ENCODE results near the gene ANXA2R.
"Not testable (repeated sequence)": the region's sequence is repeated elsewhere in the genome, so short reads cannot be mapped to it uniquely, and the experiment has no call there.

ANXA2R gene

DNA sequence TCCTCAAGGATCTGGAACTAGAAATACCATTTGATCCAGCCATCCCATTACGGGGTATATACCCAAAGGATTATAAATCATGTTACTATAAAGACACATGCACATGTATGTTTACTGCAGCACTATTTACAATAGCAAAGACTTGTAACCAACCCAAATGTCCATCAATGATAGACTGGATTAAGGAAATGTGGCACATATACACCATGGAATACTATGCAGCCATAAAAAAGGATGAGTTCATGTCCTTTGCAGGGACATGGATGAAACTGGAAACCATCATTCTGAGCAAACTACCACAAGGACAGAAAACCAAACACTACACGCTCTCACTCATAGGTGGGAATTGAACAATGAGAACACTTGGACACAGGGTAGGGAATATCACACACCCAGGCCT lies 19.9 kb upstream of the ANXA2R start:
- not testable (repeated sequence) for DNase-seq

DNA sequence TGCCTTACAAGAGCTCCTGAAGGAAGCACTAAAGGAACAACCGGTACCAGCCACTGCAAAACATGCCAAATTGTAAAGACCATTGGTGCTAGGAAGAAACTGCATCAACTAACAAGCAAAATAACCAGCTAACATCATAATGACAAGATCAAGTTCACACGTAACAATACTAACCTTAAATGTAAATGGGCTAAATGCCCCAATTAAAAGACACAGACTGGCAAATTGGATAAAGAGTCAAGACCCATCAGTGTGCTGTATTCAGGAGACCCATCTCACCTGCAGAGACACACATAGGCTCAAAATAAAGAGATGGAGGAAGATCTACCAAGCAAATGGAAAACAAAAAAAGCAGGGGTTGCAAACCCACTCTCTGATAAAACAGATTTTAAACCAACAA lies 15.0 kb upstream of the ANXA2R start:
- not testable (repeated sequence) for DNase-seq

DNA sequence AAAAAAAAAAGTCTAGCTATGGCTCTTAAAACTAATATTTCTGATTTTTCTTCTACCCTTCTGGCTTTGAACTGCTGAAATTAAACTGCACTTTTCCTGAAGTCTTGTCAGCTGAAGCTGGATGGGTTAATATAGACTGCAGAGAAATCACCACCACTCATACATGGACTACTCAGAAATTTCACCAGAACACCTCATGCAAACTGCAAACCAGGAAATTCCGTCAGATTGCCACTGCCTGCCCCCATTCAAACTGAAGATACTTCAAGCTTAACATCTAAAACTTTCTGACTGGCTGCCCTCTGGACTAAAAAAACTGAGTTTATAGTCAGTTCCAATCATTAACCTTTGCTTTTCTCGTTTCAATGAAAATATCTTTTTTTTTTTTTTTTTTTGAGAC lies 11.6 kb upstream of the ANXA2R start:
- DNase-seq, result no peak

DNA sequence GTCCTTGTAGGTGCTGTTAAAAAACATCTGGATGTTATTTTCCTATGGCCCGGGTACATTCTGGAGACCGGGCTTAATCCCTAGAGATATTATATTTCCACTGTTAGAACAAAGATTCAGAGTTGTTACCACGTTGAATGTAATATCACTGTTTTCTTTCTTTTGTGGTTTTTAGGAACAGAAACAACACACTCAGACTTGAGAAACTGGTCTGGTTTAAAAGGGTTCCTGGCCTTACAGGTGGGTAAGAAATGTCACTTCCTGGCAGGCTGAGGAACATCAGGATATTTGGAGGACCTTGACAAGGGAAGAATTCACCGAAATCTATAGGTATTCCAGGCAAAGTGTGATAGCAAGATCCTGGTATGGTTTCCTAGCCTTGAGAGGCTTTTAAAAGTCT lies 10.3 kb upstream of the ANXA2R start:
- DNase-seq, result no peak

DNA sequence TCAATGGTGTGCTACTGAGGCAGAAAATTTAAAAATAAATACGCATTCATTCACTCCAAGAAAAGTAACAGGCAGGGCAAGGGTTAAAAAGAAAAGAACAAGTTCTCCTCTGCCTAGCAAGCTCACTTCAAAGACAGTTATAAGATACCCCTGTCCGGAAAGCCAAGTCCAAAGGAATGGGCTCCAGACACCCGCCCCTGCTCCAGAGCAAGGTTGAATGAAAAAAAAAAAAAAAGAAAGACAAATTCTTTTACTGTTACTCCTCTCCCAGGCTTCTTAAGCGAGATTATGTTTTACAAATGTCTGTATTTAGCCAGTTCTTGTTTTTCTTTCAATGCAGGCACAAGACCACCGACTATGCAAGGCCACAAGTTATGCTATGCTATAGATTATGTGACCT lies 9.1 kb upstream of the ANXA2R start:
- no peak for DNase-seq

DNA sequence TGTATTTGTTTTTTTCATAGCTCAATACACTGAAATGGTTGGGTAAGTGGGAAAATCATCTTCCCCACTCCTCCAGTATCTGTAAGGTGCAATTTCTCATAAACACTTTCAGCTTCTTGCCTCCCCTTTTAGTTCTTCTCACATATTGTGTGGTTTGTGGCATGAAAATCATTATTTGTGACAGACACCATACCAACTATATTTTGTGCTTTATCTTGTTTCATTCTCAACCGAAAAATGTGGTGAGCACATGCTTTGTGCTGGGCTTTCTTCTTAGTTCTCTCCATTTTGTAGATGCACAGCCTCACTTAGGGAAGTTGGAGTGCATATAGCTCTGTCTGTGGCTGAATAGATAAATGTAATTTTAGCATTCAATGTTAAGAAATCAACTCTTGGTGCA lies 6.4 kb upstream of the ANXA2R start:
- DNase-seq, result peak; percentile 50

DNA sequence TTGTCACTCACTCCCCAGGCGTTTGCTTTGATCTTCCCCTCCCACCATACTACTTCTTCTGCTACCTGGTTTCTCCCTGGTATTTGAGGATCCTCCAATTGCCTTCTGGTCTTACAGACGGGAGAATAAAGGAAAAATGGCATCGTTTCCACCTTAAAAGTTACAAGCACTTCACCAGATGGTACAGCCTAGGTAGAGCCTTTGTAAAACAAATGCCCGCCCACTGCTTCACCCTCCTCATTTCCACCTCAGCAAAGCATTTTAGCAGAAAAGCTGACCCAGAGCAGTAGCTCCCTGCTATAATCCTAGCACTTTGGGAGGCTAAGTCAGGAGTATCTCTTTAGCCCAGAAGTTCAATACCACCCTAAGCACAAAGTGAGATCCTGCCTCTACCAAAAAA lies 5.1 kb upstream of the ANXA2R start:
- no peak for DNase-seq

DNA sequence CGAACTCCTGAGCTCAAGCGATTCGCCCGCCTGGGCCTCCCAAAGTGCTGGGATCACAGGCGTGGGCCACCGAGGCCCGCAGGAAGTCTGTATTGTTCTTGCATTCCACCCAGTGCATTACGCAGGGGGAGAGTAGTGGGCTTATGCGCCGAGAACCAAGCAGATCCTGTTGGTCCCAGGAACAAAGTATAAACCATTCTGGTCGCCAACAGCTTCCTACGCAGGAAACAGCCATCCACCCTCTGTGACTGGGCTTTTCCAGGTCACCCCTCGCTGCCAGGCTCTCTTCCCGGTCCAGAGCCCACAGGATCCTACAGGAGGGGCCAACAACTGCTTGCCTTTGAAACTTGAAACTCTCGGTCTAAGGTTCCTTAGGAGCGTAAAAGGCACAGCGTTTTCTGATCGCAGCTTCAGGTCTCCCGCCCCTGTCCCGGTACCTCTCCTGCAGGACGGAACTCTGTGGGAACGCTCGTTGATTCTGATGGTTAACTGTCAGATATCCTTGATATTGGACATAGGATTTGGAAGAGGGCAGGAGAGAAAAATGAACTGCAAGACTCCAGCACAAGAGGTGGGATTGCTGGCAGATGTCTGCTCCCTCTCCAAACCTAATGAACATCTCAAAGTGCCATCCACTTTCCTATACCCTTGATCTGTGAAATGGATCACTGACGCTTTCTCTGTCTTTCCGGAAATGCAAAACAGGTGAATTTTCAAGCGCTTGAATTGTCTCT lies 4.2 kb upstream of the ANXA2R start:
- DNase-seq, result no peak

DNA sequence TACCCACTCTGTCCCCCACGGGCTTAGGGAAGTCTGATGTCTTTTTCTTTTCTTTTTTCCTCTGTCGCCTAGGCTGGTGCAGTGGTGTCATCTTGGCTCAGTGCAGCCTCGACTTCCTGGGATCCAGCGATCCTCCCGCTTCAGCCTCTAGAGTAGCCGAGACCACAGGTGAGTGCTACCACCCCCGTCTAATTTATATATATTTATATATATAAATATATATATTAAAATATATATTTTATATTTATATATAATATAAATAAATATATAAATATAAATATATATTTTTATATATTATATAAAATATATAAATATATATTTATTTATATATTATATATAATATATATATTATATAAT lies 3.3 kb upstream of the ANXA2R start:
- DNase-seq, result no peak

DNA sequence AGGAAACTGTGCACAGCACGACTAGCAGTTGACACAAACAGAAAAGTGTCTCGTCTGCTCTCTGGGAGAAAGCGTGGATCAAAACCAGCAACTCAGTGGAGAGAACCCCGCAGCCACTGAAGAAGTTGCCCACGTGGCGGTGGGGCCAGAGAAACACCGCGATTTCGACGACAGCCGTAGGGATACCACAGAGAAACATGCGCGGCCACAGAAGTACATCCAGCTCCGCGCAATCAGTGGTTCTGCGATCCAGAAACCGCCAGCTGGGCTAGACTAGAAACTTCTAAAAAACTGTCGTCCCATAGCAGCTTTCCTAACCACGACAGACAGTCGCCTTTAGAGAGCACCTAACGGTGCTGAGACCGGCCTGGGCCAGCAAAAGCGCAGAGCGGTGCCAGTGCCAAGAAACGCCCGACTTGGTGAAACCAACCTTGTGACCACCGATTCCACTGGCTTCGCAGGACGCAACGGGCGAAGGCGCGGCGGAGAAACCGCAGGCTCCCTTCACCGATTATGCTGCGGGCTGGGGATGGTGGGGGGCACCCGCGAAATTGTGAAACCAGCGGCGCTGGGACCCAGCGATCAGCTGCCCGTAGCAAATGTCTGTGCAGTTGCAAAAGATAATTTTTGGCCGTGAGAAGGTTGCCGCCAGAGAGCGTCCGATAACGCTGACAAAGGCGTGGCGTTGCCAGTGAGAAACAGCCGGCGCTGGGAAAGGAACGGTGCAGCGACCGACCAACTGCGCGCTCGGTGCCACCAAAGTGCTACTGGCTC lies 2.7 kb upstream of the ANXA2R start:
- DNase-seq, result peak; percentile 98

DNA sequence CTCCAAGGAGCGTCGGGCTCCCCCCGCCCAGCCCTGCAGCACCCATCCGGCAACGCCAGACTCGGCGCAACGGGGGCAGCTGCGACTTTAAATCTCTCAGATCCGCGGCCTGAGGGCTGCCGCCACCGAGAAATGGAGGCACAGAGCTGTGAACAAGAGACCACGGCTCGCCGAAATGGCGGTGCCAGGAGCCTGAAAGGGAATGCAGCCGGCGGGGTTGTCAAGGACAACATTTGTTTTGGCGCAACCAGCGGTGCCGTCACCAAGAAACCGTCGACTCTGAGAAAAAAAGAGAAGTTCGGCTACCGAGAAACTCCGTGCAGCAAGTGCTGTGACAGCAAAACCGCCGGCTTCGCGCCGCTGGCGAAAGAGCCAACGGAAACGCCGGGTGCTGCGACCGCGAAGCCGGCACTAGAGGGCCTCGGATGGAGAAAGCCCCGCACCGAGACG lies 2.1 kb upstream of the ANXA2R start:
- DNase-seq, result peak; percentile 96

DNA sequence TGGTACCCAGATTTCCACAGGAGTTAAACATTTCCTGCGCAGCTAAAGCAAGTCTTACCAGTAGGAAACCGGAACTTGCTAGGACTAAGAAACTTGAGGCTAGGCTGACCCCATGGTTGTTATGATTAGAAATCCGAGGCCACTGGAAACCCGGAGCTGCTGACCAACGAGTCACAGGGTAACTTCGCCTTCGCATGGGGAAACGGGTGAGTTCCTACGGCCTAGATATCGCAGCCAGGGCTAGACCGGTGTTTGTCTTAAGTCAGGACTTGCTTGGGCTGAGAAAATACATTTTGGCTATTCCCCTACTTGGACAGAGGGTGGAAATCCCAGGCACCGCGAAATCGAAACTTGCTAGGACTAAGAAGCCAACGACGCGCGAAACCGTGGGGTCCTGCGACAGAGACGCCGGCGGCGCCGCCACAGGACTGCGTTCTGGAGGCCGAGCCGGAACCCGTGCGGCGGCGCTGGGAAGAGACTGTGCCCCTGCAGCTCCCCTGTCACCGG lies 1.6 kb upstream of the ANXA2R start:
- peak; percentile 85 for DNase-seq

DNA sequence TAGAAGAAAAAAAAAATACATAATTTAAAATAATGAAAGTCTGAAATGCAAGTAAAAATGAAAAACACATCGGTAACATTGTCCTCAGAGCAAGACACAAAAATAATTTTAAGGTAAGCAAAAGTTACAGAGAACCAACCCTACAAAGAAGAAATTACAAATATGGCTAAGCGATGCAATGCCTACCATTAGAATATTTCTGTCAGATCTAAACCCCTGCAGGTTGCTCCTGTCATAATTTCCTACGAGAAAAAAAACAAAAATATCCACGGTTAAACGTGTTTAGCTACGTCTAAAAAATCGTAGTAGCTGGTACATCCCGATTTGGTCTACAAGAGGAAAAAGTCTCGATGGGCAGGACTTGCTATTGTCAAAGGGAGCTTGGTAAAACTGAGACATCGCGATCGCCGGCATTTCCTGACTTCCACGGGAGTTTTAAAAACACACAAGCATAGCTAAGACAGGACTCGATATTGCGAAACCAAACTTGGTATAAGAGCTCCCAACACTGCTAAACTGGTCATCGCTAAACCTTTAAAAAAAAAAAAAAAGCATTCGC lies 1.1 kb upstream of the ANXA2R start:
- DNase-seq, result no peak

DNA sequence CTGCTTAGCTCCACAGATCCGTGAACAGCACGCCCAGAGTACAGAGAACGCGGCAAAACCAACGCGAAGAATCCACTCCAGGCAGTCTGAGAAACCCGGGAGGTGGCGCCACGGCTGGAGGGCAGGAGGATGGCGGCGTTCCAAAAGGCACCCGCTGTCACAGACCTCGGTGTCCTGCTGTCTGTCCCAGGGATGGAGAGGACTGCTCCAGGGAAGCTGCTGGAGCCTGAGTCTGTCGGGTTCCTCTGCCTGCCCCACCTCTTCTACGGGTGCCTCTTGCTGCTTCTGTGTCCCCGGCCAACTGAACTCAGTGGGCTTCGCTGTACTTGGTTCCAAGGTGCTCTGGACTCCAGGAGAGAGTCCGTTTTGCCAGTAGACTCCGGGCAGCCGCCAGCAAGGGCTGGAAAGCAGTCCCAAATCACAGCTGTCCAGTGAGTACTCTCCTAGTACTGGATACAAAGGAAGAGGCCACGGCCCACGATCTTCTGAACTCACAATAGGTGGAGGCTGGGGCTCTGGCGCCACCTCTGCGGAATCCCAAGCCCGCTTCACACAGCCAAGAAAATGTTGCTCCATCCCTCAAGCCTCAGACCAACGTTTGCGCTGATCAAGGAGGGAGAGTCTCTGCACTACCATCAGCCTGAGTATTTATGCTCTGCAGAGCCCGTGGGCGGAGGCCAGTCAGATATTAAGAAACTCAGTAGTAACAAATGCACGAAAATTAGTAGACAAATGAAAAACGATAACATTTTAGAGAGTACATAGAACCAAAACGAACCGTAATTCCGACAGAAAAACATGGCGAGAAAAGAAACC lies 440 bp downstream of the ANXA2R start:
- peak; percentile 92 for DNase-seq

DNA sequence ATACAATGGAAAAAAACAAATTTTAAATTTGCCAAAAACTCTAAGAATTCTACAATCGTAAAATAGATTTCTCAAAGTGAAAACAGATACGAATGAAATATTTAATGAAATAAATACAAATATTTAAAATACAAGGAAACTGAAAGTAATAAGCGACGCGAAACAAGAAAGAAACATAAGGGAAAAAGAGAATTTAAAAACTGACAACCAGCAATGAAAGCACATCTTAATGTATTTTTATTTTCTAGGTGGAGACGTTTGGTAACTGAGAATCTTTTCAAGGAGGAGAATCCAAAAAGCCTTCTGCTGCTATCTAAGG lies 1.0 kb downstream of the ANXA2R start:
- DNase-seq, result no peak

DNA sequence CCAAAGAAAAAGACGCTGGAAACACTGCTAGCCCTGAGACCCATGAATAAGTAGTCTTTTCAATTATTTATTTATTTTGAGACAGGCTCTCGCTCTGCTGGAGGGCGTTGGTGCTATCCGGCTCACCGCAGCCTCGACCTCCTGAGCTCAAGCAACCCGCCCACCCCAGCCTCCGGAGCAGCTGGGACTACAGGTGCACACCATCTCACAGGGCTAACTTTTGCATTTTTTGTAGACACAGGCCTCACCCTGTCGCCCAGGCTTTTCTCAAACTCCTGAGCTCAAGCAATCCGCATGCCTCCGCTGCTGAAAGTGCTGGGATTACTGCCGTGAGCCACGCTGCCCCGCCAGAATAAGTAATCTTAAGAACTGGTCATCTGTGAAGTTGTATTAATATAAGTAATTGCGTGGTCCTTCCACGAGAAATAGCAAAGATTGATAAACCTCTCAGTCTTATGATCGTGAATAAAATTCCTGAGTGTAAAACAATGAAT lies 1.6 kb downstream of the ANXA2R start:
- peak; percentile 67 for DNase-seq

DNA sequence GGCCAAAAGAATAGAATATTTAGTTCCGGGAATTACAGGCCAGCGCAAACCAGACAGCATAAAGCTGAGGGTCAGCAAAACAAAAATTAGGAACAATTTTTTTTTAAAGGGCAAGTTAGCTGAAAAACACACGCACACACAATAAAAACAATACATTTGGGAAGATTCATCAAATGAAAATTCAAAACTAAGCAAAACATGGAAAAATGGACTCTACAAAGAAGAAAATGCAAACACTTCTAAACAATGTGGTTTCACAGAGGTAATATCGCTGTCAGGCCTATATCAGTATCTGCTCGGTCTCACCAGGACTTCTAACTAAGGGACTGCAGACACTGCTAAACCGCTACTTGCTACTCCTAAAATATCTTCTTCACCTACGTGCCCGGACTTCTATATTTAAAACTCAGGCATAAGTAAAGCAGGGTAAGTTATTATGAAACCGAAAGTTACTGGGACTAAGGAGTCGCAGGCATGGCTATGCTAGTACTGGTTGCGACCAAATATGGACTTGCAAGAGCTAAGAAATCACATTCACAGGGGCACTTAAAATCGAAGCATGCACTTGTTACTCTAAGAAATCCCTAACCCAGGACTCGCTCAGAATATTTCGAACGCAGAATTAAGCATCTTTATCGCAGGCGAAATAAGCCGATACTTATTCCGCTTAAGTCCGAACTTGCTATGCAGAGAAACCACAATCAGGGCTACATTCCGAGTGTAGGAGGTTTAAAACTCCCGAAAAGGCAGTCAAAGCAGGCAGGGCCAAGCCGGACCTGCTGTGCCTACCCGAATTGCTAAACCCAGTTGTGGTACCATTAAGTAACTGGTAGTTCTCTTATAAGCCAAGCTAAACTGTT lies 2.3 kb downstream of the ANXA2R start:
- peak; percentile 76 for DNase-seq

DNA sequence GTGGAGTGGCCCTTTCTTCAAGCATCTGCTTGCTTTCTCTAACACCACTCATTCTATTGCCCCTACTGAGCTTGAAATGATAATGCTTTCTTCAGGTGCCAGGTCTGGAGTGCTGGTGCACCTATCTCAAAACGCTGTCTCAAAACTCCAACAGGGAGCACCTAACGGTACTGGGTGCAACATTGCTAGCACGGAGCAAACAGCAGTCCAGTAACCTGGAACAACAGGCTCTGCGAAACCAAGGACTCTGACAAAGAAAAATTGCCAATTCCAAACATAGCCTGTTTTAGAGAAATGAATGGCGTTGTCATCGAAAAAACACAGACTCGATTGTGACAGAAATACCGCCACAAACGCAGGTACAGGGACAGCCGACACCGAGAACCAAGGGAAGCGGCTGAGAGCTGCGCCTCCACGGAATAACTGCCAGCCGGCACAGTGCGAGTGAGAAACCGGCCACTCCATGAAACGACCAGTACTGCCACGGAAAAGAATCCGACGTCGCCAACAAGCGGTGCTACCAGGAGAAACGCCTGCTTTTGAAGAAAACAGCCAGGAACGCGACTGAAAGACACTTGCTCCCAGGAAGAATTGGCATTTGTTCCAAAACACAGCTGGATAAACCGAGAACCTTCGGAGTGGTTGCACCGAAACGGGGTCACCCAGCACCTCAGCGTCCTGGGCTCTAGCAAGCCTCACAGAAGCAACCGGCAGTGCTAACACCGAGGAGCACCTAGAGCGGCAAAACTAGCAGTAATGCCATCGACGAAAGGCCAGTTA lies 3.1 kb downstream of the ANXA2R start:
- no peak for DNase-seq

DNA sequence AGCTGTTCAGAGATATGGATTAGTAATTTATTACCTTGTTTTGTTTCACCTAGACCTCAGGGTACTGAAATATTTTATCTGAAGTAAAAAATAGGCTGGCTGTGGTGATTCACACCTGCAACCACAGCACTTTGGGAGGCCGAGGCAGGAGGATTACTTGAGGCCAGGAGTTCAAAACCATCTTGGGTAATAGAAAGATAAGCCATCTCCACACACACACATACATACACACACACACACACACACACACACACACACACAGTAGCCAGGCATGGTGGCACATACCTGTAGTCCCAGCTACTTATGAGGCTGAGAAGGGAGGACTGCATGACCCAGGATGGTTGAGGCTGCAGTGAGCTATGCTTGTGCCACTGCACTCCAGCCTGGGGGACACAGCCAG lies 3.7 kb downstream of the ANXA2R start:
- no peak for DNase-seq

DNA sequence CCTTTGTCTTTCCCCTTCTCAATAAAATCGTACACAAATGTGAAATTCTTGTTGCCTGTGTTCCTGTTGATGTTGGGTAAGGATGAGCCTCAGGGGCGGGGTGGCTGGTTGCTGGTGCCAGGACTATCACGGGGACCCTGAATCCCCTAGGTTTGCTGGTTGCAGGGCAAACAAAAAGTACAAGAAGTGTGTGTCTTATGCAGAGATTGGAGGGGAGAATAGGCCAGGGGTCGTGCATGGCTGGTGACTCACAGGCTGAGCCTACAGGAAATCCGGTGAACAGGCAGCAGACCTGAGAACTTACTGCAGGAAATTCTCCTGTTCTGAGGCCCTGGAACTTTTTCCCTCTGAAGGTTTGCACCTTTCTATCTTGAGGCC lies 5.5 kb downstream of the ANXA2R start:
- DNase-seq, result no peak

DNA sequence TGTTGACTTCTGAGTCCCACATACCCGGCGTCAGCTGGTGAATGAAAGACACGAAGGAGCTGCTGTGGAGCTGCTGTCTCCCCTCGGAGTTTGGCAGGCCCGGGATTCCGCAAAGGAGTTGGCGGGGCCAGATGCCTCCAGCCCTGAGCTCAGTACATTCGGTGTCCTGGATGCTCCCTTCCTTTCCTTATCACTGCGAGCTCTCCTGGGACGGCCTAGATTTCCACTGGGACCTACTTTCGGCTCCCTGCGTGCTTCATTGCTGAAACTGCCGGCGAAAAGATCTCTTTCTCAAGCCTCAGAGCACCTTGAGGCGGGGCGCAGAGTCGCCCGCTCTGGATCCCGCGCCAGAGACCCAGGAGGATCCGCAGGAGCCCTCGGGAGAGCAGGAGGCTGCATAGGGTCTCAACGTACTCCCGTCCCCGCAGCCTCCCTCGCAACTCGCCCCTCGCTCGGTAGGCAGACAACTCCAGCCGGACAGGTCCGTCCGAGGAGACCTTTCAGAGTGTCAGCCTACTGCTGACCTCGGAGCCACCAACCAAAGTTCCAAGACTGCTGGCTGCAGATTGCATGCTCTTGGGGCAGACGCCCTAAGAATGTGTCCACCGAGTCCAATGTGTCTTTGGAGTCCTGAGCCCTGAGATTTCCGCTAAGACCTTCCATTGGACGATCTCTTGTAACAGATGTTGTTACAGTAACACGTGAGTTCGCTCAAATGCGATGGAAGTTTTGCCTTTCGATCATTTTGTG lies 6.1 kb downstream of the ANXA2R start:
- DNase-seq, result no peak
